CD4-positive, alpha-beta T cell (primary cell): Measurements from ENCODE around the gene ACE2. TPM values are rescaled to one million over a fixed set of nuclear protein-coding genes. Genes with fewer than 3 reads are reported as not detected.

Source experiments
- ATAC-seq: fragments of 200-7000 bp; cut with Tn5 transposase; one replicate; pipeline ENCODE4 v1.10.0; 2022; ENCODE audit warnings: mild to moderate bottlenecking; ENCODE audit not compliant: poor library complexity
- CTCF ChIA-PET: fragments of 350-600 bp; sonication (Branson Sonifier 250); formaldehyde crosslinking; loops from one replicate; lab custom pipeline; 2021; ENCODE audit warnings: antibody characterized with exemption, inconsistent platforms; lab: Charles Lee
- POLR2A ChIA-PET: fragments of 350-600 bp; sonication (Branson Sonifier 250); formaldehyde crosslinking; loops from one replicate; lab custom pipeline; 2021; ENCODE audit warnings: antibody characterized with exemption, inconsistent platforms; lab: Charles Lee
- DNase-seq, 14 experiments: peaks; one replicate each; pipeline ENCODE4 v3.0.0-alpha.2; 2013 to 2020; ENCODE audit warnings: mixed read lengths in 2 of 14
- H3K27ac ChIP-seq, 2 donors: one replicate each; pipeline versions ENCODE4 v1.5.1 to v1.7.0; 2013; ENCODE audit warnings: low read length in 2 of 2, low read depth in 1 of 2, mild to moderate bottlenecking in 1 of 2
- H3K27me3 ChIP-seq, 2 experiments: 1 replicate in 1 of 2; 2 replicates in 1 of 2; pipeline versions ENCODE4 v1.6.1 to v1.7.0; 2013; ENCODE audit warnings: low read length in 2 of 2, control low read depth in 1 of 2, mild to moderate bottlenecking in 1 of 2, moderate library complexity in 1 of 2; ENCODE audit not compliant: insufficient read depth in 2 of 2, control insufficient read depth in 1 of 2
- H3K36me3 ChIP-seq: one replicate; pipeline ENCODE4 v1.6.1; 2013; ENCODE audit warnings: low read length, control low read depth; ENCODE audit not compliant: insufficient read depth
- H3K4me1 ChIP-seq: one replicate; pipeline ENCODE4 v1.6.1; 2013; ENCODE audit warnings: low read length, control low read depth; ENCODE audit not compliant: insufficient read depth
- H3K4me3 ChIP-seq: one replicate; pipeline ENCODE4 v1.5.1; 2013; ENCODE audit warnings: mild to moderate bottlenecking, low read length, moderate library complexity
- H3K9me3 ChIP-seq, 2 experiments: 1 replicate in 1 of 2; 2 replicates in 1 of 2; pipeline versions ENCODE4 v1.6.1 to v1.7.0; 2013; ENCODE audit warnings: low read length in 2 of 2, mild to moderate bottlenecking in 2 of 2, control low read depth in 1 of 2, moderate library complexity in 1 of 2; ENCODE audit not compliant: control insufficient read depth in 1 of 2, insufficient read depth in 1 of 2
- H3K27ac Mint-ChIP-seq: one replicate; pipeline ENCODE4 v1.8.0; 2020; ENCODE audit warnings: mixed read lengths
- H3K27me3 Mint-ChIP-seq: one replicate; pipeline ENCODE4 v1.8.0; 2021; ENCODE audit warnings: mixed read lengths
- H3K36me3 Mint-ChIP-seq: one replicate; pipeline ENCODE4 v1.8.0; 2021; ENCODE audit warnings: low read depth, mixed read lengths
- H3K4me1 Mint-ChIP-seq: one replicate; pipeline ENCODE4 v1.8.0; 2021; ENCODE audit warnings: low read depth, mixed read lengths
- H3K4me3 Mint-ChIP-seq: one replicate; pipeline ENCODE4 v1.8.0; 2020; ENCODE audit warnings: mild to moderate bottlenecking, mixed read lengths
- H3K9me3 Mint-ChIP-seq: one replicate; pipeline ENCODE4 v1.8.0; 2020; ENCODE audit warnings: mixed read lengths
- intact Hi-C, 2 experiments: fragments of 100-400 bp; cut with DNase I in 1 of 2; cut with micrococcal nuclease in 1 of 2; formaldehyde crosslinking; loops; one replicate each; pipeline versions ENCODE4 v1.15.1 to v1.9.0; 2023 to 2025; cut with DNase I, micrococcal nuclease
- total RNA-seq, 174 experiments: library from RNA in 2 of 174; stranded (reverse) in 2 of 174; gene quantifications; one replicate each; pipeline ENCODE4 v1.2.3 and lab custom pipeline; 2021 to 2026
- TF ChIP-seq, protein P1 (sequence below): fragments of 200-600 bp; IDR thresholded peaks from one replicate; pipeline ENCODE4 v1.8.0; 2022; ENCODE audit warnings: antibody characterized with exemption, mild to moderate bottlenecking

ACE2 gene
- total RNA-seq, 2 experiments from 2014 or later, result not detected

- H3K9me3 ChIP-seq, result no peaks in the 10 kb centered on the region
- H3K4me1 ChIP-seq, result no peaks in the 10 kb centered on the region
- Mint-ChIP-seq H3K36me3 (no peaks in the 10 kb centered on the region), H3K27me3 (peaks cover 14% of the 10 kb centered on the region), H3K4me3 (no peak overlapping the region), H3K4me1 (no peaks in the 10 kb centered on the region), H3K27ac (no peak overlapping the region), H3K9me3 (no peaks in the 10 kb centered on the region)
- intact Hi-C loops, result no loop called here
- CTCF ChIA-PET, result no interaction called here
- POLR2A ChIA-PET, result no interaction called here
- no peak overlapping the region for H3K27ac ChIP-seq
- H3K4me3 ChIP-seq, result no peak overlapping the region
- ATAC-seq, result no peak
- TF ChIP-seq, protein P1, sequence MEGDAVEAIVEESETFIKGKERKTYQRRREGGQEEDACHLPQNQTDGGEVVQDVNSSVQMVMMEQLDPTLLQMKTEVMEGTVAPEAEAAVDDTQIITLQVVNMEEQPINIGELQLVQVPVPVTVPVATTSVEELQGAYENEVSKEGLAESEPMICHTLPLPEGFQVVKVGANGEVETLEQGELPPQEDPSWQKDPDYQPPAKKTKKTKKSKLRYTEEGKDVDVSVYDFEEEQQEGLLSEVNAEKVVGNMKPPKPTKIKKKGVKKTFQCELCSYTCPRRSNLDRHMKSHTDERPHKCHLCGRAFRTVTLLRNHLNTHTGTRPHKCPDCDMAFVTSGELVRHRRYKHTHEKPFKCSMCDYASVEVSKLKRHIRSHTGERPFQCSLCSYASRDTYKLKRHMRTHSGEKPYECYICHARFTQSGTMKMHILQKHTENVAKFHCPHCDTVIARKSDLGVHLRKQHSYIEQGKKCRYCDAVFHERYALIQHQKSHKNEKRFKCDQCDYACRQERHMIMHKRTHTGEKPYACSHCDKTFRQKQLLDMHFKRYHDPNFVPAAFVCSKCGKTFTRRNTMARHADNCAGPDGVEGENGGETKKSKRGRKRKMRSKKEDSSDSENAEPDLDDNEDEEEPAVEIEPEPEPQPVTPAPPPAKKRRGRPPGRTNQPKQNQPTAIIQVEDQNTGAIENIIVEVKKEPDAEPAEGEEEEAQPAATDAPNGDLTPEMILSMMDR, result no peak
- DNase-seq, result no peak
- H3K27me3 ChIP-seq, result peaks cover 0 to under 1% of the 10 kb centered on the region in 2 experiments
- H3K36me3 ChIP-seq, result no peaks in the 10 kb centered on the region
These were observed 2.7 kb downstream of the ACE2 start for GRCh38 chrX:15598026-15598425.

DNA sequence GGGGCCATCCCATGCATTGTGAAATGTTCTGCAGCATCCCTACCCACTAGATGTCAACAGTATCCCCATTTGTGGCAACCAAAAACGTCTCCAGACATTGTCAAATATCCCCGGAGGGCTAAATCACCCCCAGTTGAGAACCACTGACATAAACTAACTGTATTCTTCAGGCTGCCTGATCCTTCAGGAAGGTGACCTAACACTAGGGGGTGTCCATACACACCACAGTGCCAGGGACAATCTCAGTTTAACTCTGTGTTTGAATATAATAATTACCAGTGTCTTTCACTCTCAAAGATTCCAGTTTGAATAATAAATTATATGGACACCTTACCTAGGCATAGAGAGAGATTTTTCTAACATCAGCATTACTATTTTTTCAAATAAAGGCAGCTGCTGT, 6.4 kb downstream of the ACE2 start:
- Mint-ChIP-seq H3K9me3 (no peaks in the 10 kb centered on the region), H3K4me1 (no peaks in the 10 kb centered on the region), H3K27ac (no peak overlapping the region), H3K4me3 (no peak overlapping the region), H3K27me3 (peaks cover 14% of the 10 kb centered on the region), H3K36me3 (no peaks in the 10 kb centered on the region)
- H3K4me3 ChIP-seq, result no peak overlapping the region
- TF ChIP-seq, protein P1, result no peak
- H3K27ac ChIP-seq, result no peak overlapping the region
- H3K4me1 ChIP-seq, result no peaks in the 10 kb centered on the region
- no peak for DNase-seq
- ChIA-PET POLR2A (no interaction called here), CTCF (no interaction called here)
- peaks cover 0 to 8% of the 10 kb centered on the region in 2 experiments for H3K27me3 ChIP-seq
- ATAC-seq, result no peak
- no peaks in the 10 kb centered on the region for H3K9me3 ChIP-seq
- H3K36me3 ChIP-seq, result no peaks in the 10 kb centered on the region
- intact Hi-C loops, result no loop called here

DNA sequence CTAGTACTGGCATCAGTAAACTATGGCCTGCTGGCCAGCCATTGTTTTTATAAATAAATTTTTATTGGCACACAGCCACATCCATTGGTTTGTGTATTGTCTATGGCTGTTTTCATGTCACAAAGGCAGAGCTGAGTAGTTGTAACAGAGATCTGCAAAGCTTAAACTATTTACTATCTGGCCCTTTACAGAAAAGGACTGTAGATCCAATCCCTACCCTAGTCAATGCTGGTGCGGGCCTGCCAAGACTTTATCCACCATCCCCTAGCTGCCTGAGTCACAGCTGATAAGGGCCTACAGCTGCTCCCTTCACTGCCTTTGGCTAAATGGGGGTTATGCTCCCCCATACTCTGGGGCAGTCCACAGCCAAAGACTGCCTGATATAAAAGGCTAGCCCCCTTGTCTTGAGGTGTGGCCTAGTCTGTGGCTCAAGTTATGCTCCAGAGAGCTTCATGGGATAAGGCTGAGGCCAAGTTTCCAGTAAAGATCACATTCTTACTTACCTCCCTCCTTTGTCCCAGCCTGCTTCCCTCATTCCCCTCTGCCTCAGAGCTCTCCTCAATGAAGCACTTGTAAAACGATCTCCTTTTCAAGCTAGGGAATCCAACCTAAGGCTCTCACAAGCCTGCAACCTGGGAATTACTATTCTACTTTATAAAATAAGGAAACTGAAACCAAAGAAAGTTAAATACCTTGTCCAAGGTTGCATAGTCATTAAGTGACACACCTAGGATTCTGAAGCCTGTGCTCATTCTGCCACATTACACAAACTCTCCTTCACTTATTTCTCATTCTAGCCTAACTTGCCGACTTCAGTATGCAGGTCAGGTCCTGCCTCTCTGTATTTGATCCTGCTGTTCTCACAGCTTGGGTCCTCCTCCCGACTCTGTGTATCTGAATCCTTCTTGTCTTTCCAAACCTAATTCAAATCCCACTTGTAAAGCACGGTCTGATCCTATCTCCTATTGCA, 20.7 kb downstream of the ACE2 start:
- Histone ChIP-seq H3K27me3 (no peaks in the 10 kb centered on the region), H3K36me3 (no peaks in the 10 kb centered on the region), H3K4me3 (no peak overlapping the region), H3K4me1 (no peaks in the 10 kb centered on the region), H3K27ac (no peak overlapping the region), H3K9me3 (no peaks in the 10 kb centered on the region)
- Mint-ChIP-seq H3K27me3 (no peaks in the 10 kb centered on the region), H3K4me1 (no peaks in the 10 kb centered on the region), H3K27ac (no peak overlapping the region), H3K9me3 (no peaks in the 10 kb centered on the region), H3K36me3 (no peaks in the 10 kb centered on the region), H3K4me3 (no peak overlapping the region)
- POLR2A ChIA-PET, result no interaction called here
- ATAC-seq (no peak), DNase-seq (no peak)
- intact Hi-C loops, result loop anchor here in 1 of 2 experiments (2.0 kb wide), 1 partner anchor 65 kb away; no protein-coding TSS in a partner anchor
- CTCF ChIA-PET, result no interaction called here
- TF ChIP-seq, protein P1, result no peak
